NCI-H187 (cell line): ENCODE measurements around the gene ZBTB14.

Experiments used
- DNase-seq, 2 experiments: peaks; one replicate each; lab custom pipeline; 2025; lab: John Stamatoyannopoulos, UW

ZBTB14 gene

GRCh38 chr18:5295231-5295920 is at the start of gene ZBTB14:
Gene ZBTB14, minus strand, starts transcription at chr18:5295726. Its CDS starts 2,480 bp downstream, at chr18:5293246.
- peak in 1 of 2 experiments; percentile 45 for DNase-seq

- no peak for DNase-seq
These were observed 43.8 kb upstream of the ZBTB14 start for GRCh38 chr18:5339202-5339834.

GRCh38 chr18:5334456-5335075 is 39.0 kb upstream of the ZBTB14 start:
- DNase-seq: no peak

- DNase-seq: no peak
These were observed 22.7 kb upstream of the ZBTB14 start for GRCh38 chr18:5318061-5318700.

- no peak for DNase-seq
These were observed 21.7 kb upstream of the ZBTB14 start for GRCh38 chr18:5317186-5317585.

- DNase-seq: no peak
These were observed 20.3 kb upstream of the ZBTB14 start for GRCh38 chr18:5315838-5316237.

GRCh38 chr18:5311301-5311989 is 15.9 kb upstream of the ZBTB14 start:
- DNase-seq: no peak

- DNase-seq: no peak
These were observed 14.5 kb upstream of the ZBTB14 start for GRCh38 chr18:5309888-5310470.

GRCh38 chr18:5305835-5306234 is 10.3 kb upstream of the ZBTB14 start:
- no peak for DNase-seq

- DNase-seq: no peak
These were observed 8.7 kb upstream of the ZBTB14 start for GRCh38 chr18:5304232-5304631.

GRCh38 chr18:5303636-5304035 is 8.1 kb upstream of the ZBTB14 start:
- no peak for DNase-seq

- no peak for DNase-seq
These were observed 7.1 kb upstream of the ZBTB14 start for GRCh38 chr18:5302606-5303005.

GRCh38 chr18:5300476-5301010 is 5.0 kb upstream of the ZBTB14 start:
- no peak for DNase-seq

- no peak for DNase-seq
These were observed 2.8 kb upstream of the ZBTB14 start for GRCh38 chr18:5298156-5298852.

GRCh38 chr18:5297597-5297996 is 2.1 kb upstream of the ZBTB14 start:
- DNase-seq: no peak

- DNase-seq: peak; percentile 32 to 66
These were observed 1.3 kb upstream of the ZBTB14 start for GRCh38 chr18:5296706-5297320.

- DNase-seq: peak; percentile 76 to 94
These were observed 617 bp upstream of the ZBTB14 start for GRCh38 chr18:5295981-5296705.

- DNase-seq: peak; percentile 16 to 31
These were observed 882 bp downstream of the ZBTB14 start for GRCh38 chr18:5294457-5295230.

GRCh38 chr18:5294113-5294456 is 1.4 kb downstream of the ZBTB14 start:
- no peak for DNase-seq
